HG03432 (cell line): ENCODE data around the gene C2orf49.

ENCODE experiments used
- ATAC-seq: cut with Tn5 transposase; IDR thresholded peaks from one replicate; pipeline ENCODE4 v1.9.1; 2021; ENCODE audit warnings: mild to moderate bottlenecking, moderate library complexity; ENCODE audit not compliant: unreplicated experiment

C2orf49 gene

DNA sequence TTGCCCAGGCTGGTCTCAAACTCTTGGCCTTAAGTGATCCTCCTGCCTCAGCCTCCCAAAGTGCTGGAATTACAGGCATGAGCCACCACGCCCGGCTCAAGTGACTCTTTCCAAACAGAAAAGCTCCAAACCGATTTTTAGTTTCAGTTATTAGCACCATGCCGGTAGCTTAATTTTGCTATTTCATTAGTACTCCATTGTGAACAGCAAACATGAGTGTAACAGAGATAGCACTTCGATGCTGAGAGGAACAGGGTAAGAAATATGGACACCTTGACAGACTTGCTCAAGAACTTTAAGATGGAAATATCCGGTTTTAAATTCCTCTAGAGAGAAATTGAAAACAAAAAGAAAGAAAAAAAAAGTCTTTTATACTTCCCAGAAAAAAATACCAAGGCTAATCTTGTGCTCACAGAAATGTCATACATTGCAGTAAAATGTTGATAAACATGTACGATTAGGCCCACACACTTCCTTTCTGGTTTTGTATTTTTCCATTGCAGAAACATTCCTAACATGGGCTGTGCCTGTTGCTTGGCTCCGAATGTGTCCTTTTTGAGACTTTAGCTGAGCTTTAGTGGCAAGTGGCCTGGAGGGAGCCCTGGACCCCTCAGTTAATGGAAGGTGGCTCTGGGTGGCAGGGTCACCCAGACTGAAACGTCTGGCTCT, 43.2 kb downstream of the C2orf49 start:
- no peak for ATAC-seq

GRCh38 chr2:105381101-105381668, 43.8 kb downstream of the C2orf49 start:
- ATAC-seq: no peak

DNA sequence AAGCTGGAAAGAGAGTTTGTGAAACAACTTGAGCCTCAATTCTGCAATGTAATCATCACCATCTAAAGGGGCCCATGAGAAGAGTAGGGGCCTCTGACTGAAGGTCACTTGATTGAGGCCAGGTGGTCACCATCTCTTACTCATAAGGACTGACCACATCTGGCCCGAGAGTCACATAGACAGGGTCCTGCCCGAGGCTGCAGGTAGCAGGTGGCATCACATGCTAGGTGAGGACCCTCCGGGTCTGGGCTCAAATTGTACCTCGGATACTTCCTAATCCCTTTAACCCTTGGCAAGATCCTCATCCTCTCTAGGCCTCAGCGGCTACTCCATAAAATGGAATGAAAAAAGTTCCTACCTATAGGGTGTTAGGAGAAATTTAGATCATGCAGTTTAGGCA, 44.8 kb downstream of the C2orf49 start:
- ATAC-seq: no peak

DNA sequence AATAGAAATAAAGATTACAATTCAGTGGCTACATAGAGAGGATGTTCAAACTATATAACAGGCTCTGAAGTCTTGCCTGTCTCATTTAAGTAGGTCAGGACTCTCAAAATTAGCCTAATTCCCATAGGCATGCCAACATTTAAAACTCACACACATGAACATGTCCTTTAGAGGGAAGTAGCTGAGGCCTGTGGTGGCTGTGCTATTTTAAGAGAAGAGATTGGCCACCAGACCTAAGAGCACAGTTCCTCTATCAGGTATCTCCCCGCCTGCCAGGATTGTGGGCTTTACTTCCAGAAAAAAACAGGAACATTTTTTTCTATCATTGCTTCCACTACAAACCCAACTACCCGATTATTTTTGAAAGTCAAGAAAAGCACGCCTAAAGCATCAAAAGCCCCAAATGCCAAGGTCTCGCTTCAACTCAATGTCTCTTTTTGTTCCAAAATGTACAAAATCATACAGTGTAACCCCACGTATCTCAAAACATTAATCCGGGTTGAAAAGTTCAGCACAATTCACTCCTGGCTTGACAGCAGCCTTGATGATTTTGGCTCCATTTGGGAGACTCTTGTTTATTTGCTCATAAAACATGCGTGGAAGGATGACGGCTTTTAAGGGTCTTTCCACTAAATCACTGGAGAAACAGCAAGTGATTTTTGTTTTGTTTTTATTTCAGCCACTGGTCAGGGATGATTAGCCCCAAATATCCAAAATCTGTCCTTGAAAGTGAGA, 46.3 kb downstream of the C2orf49 start:
- no peak for ATAC-seq

- no peak for ATAC-seq
Measured at GRCh38 chr2:105384216-105384615, 46.9 kb downstream of the C2orf49 start.

DNA sequence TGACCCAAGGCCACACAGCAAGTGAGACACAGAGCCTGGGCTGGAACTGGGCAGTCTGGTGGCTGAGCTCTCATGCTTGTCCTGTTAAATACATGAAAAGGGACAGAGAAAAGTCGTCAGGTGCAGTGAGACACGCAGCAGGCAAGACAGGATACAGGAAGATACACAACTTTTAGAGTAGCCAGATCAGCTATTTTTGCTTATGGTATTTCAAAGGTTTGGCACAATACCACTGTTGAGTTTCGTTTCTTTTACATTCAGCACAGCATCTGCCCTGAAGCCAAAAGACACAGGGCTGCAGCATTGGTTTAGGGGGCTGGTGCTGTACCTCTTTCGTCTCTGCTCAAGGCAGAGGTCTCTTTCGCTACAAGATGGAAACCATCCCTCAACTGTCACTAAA, 47.5 kb downstream of the C2orf49 start:
- ATAC-seq: no peak

GRCh38 chr2:105385731-105386540, 48.6 kb downstream of the C2orf49 start:
- no peak for ATAC-seq

DNA sequence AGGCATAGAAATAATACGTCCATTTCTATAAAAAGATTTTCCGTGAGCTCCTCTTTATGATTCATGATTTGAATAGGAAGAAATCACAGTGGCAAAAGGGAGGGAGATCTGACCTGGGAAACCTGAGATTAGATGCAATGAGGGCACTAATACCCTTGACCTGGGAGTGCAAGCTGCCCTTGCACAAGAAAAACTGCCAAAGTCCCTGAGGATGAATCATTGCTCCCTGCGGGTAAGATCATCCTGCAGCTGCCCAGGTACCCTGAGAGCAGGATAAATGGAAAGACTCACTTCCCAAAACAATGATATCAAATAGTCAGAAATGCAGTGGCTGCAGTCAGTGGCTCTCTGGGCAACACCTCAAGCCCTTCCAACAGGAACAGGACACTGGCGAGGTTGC, 49.9 kb downstream of the C2orf49 start:
- no peak for ATAC-seq

- ATAC-seq: no peak
Measured at GRCh38 chr2:105388971-105389381, 51.6 kb downstream of the C2orf49 start.

DNA sequence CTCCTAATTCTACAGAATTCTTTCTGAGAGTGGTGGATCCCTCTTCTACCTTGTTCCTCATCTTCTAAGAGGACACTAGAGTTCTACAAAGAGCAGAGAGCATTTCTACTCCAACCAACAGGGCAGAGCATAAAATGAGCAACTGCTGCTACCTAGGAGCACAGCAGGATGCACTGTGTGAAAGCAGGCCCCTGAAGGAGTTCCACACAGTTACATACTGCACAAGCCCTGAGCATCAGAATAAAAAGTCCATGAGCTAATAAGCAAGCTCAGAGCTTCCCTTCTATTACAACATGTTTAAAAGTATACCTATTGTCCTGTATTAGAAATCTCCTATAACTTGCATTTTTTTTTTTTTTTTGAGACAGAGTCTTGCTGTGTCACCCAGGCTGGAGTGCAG, 53.1 kb downstream of the C2orf49 start:
- ATAC-seq: no peak

DNA sequence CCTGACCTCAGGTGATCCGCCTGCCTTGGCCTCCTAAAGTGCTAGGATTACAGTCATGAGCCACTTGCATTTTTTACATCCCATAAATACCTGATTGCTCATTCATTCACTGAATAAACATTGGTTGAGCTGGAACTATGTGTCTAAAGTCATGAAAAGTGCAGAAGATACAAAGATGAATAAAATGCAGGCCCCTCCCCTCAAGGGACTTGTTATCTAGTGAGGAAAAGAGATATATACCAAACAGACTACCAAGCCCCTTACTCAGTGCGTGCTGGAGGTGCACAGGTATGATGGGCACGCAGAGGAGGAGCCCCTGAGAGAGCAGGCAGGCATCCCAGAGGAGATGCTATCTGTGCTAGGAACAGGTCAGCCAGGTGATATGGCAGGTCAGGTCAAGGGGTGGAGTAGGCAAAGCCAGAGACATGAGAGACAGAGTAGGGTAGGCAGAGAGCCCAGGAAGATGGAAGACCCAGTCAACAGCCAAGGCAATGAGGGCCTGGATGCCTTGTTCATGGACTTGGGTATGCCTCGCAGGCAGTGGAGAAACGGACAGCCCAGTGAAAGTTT, 53.8 kb downstream of the C2orf49 start:
- no peak for ATAC-seq

DNA sequence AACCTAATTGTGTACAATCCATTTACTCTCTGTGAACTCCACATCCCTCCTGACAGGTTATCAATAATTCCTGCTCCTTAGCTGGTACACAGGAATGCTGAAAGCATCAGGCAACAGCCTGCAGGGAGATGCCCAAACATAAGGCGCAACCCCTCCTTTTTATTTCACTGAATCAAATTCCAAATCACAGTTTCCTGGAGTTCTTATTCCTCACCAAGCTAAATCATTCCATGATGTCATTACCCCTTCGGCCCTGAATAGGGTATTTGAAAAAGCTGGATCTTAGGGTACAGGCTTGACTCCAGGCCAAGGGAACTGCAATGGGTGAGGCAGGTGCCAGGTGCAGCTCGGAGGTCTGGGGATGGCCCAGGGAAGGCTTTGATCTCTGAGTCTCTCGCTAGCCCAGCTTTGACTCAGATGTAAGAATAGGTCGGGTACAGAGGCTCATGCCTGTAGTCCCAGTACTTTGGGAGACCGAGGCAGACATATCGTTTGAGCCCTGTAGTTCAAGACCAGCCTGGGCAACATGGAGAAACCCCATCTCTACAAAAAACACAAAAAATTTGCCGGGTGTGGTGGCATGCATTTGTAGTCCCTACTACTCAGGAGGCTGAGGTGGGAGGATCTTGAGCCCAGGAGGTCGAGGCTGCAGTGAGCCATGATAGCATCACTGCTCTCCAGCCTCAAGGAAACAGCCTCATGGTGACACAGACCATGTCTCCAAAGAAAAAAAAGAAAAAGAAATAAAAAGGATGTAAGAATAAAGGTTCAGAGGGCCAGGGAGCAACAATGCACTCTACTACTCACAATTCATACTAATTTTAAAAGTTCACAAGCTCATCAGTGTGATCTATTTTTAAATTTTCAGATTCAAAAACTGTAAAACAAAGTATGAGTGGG, 54.7 kb downstream of the C2orf49 start:
- ATAC-seq: no peak

DNA sequence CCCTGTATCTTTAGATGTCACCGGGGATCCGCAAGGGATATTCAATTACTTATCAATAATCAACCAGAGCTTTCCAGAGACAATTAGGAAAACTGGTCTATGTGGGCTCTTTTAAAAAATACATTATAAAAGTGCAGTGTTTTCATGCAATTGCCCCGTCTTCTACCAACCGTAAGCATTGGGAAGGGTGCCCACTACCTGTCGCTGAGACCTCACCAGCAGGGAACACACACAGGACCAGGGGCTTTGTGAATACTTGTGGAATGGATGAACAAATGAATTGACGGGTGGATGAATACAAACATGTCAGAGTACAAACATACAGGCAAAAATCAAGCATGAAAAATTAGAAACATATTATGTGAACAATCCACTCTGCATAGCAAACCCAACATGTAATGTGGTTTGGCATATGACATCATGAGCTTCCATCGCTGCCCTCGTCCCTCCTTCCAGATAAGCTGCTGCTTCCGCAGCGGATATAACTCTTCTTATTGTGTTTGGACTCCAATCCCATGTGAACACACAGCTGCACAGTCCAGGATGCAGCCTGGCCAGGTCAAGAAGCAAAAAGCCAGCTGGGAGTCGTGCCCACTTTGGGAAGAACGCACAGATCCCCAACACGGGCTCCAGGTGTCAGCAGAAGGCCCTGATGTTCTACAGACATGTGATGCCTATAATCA, 56.2 kb downstream of the C2orf49 start:
- no peak for ATAC-seq

- ATAC-seq: no peak
Measured at GRCh38 chr2:105394951-105395611, 57.7 kb downstream of the C2orf49 start.

DNA sequence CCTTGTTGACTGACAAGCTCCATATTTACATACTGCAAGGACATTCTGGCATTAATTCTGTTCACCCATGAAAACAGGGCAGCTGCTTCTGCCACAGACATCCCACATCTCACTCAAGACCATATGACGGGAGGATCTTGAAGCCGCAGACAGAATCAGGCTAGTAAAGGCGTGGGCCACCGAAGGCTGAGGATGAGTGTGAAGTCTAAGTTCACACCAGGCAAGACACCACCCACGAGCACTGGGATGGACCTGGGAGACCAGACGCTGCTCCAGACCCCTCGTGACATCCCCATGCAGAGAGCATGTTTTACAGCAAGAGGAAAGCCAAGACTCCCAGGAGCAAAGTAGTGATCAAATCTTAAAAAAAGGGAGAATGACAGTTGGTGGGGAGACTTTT, 58.4 kb downstream of the C2orf49 start:
- no peak for ATAC-seq

DNA sequence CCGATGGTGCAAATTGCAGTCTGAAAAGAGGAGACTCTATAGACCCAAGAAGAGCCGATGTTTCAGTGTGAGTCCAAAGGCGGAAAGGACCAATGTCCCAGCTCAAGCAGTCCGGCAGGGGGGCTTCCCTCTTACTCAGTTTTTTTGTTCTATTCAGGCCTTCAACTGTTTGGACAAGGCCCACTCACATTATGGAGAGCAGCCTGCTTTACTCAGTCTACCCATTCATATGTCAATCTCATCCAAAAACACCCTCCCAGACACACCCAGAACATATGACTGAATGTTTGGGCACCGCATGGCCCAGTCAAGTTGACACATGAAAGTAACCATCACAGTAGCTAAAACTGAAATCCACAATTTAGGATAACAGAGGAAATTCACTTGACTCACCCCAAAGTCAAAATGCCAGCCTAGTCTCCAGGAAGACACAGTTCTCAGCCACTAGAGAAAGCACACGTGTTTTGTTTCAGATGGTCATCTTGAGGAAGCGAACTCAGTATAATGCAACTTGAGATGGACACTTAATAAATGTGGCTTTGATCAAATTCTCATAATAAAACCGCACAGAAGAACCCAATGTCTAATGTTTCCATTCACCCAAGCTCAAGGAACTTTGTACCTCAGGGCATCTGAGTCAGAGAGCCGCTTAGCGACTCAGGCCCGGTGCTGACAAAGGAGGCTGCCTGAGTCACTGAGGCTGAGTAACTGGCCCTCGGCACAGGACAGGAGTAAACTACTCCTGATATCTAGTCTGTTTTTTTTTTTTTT, 59.1 kb downstream of the C2orf49 start:
- no peak for ATAC-seq

DNA sequence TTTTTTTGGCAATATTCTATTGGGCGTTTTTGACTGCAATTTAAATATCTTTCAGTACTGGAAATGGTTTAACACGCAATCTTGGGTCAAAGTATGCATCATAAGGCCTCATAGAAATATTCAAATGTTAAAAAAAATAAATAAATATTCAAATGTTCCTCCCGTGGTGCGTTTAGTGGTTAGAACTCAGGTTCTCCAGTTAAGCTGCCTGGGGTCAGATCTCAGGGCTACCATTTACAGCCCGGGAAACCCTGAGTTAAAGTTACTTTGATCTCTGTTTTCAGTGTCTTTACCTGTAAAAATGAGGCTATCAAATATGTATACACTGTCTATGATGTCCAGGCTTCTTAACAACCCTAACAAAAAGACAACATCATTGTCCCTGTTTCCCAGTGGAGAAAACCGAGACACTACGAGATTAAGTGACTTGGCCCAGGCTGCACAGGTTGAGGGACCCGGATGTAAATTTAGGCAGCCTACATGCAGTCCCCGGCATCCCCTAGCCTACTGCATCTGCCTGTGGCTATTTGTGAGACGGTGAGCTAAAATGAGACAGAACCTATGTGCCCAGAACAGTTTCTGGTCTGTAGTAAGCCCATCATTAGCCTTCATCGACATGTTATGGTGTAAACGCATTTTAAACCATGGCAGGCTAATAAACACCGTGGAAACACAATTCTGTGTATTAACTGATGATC, 59.8 kb downstream of the C2orf49 start:
- ATAC-seq: no peak

DNA sequence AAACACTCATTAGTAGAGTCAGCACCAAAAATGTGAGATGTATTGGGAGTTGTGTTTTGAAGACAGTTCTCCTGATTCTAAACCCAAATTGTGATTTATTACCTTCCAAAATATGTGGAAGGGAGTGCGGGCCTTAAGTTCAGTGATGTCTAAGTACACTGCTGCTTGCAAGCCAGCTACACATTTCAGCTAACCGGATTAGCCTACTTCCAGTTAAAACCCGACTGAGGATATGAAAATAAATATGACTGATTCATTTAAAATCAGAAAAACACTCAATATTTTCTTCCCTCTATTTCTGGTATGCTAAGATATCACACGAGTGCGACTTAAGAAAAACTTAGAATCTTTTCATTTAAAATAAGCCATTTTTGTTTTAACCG, 60.6 kb downstream of the C2orf49 start:
- ATAC-seq: no peak
